ENCODE measurements around the gene MYO3B.

GRCh38 chr2:170401187-170401586 is 223.2 kb downstream of the MYO3B start:
- no peak for TF ChIP-seq YY1 (IDR thresholded peaks at IDR 0.05; ENCODE audit: low read depth)
- TF ChIP-seq EP300 (IDR thresholded peaks at IDR 0.05; ENCODE audit: borderline replicate concordance), result no peak
- TF ChIP-seq CEBPB (IDR thresholded peaks at IDR 0.05), result no peak
- no peak for TF ChIP-seq REST (IDR thresholded peaks at IDR 0.05; ENCODE audit: low read depth)
- TF ChIP-seq ZBTB7A (IDR thresholded peaks at IDR 0.05; ENCODE audit: low read depth), result no peak
- TF ChIP-seq FOXM1 (IDR thresholded peaks at IDR 0.05; ENCODE audit: borderline replicate concordance, low read depth), result no peak
- TF ChIP-seq NFIC (IDR thresholded peaks at IDR 0.05), result no peak
- no peak for TF ChIP-seq TCF12 (IDR thresholded peaks at IDR 0.05; ENCODE audit: low read depth)
- no peak for TF ChIP-seq RAD21 (IDR thresholded peaks at IDR 0.05; ENCODE audit: low read depth)
- TF ChIP-seq CREB1 (IDR thresholded peaks at IDR 0.05; ENCODE audit: low read depth), result no peak
- TF ChIP-seq MAX (IDR thresholded peaks at IDR 0.05), result no peak
- no peak for TF ChIP-seq TAF1 (IDR thresholded peaks at IDR 0.05; ENCODE audit: low read depth)
